ENCODE results near the gene KRTDAP.
A peak's percentile ranks its signal among the peaks of the same experiment; 100 is the strongest.

The KRTDAP gene

GRCh38 chr19:35512831-35513627 is 22.8 kb upstream of the KRTDAP start:
- no peak for DNase-seq

- no peak for DNase-seq
Measured at GRCh38 chr19:35511337-35511736, 21.1 kb upstream of the KRTDAP start.

DNA sequence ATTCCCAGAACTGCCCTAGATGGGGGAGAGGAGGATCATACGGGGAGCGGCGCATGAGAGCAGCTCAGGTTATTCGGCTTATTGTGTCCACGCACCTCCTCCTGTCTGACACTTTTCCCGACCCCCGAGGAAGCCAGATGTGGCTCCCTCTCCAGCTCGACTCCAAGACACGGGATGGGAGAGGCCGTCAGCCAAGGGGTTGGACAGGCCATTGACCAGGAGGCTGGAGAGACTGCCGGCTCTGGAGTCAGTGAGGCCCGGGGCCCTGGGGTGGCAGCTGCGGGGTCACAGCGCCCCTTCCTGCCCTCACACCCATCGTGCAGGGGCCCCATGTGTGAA is 20.3 kb upstream of the KRTDAP start:
- no peak for DNase-seq

- peak; percentile 98 for DNase-seq
Measured at GRCh38 chr19:35509861-35510625, 19.8 kb upstream of the KRTDAP start.

DNA sequence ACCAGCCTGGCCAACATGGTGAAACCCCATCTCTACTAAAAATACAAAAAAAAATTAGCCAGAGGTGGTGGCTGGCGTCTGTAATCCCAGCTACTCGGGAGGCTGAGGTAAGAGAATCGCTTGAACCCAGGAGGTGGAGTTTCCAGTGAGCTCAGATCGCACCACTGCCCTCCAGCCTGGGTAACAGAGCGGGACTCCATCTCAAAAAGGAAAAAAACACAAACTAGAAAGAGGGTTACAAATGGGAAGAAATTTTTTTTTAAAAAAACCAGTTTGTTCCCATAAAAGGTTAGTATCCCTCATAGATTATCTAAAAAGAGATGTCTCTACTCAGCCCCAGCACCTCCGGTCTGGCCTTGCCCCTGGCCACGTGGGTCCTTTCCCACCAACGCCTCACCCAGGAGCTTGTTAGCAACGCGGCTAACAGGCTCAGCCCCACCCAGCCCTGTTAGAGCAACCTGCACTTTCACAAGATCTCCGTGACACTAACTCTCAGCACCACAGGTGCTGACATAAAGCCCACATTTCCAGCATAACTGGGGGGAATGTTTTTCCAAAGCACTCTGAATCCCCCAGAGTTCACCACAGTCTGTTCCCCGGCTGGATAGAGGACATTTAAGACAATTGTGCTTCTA is 18.9 kb upstream of the KRTDAP start:
- peak; percentile 76 for DNase-seq

DNA sequence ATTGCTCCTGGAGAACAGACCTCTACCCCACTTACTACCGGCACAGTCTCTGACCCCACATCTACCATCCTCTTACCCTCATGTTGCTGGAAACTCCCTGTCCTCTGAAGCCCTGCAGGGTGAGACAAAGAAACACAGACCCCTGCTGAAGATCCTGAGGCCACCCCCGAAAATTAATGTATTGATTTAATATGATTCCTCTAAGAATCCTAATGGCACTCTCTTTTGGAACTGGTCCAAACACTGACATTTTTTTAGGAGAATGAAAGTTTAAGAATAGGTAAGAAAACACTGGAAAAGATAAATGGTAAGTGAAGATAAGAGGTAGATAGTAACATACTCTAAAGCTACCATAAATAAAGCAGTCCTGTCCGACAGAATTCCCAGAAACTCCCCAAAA is 17.9 kb upstream of the KRTDAP start:
- DNase-seq: no peak

- DNase-seq: no peak
Measured at GRCh38 chr19:35507561-35507960, 17.3 kb upstream of the KRTDAP start.

DNA sequence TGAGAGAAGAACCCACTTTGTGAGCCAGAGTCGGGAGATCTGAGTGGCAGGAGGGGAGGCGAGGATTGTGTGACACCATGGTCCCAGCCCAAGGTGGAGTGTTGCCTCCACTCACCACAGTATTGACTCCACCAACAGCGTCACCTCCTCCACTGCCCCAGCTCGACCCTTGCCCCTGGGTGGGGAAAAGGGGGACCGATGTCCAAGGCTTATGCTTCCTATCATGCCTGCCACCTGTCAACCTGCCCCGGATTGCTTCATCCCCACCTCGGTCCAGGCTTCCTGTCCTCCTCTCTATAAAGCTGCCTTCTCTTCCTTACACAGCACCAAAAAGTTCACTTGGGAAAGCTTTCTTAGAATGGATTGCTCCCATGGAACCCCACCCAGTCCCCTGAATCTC is 15.7 kb upstream of the KRTDAP start:
- DNase-seq: no peak

DNA sequence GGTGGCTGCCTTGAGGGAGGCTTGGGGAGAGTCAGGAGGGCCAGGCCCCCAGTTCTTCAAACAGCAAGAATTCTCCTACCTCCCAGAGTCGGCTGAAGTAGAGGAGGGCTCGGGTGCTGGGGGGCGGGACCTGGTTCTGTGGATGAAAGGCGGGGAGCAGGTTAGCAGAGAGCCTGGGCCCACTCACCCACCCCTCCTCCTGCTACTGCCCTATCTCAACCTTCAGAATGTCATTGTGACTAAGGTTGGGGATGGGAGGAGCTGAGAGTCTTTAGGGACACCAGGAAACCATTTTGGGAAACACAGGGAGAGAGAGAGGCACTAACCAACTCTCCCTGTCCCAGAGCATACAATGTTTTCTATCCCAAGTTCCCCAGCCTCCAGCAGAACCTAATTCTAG is 12.5 kb upstream of the KRTDAP start:
- no peak for DNase-seq

- DNase-seq: no peak
Measured at GRCh38 chr19:35501684-35502083, 11.4 kb upstream of the KRTDAP start.

DNA sequence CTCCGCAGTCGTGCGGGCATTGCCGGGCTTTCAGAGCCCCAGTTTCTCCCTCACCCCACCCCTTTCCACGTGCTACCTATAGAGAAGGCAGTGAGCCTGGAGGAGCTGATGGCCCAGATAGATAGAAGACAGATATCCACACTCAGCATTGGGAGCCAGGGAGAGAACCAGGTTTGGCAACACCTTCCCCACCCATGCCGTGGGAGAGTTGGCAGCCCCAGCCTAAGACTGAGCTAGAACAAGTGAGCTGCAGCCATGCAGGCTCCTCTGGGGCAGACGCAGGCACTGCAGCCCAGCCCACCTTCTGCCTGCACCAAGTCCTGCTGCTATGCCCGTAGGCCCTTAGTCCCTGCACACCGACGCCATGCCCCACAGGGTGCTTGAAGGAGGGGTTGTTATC is 10.3 kb upstream of the KRTDAP start:
- DNase-seq: no peak

- DNase-seq: no peak
Measured at GRCh38 chr19:35498984-35499527, 8.8 kb upstream of the KRTDAP start.

- DNase-seq: no peak
Measured at GRCh38 chr19:35498220-35498619, 8.0 kb upstream of the KRTDAP start.

DNA sequence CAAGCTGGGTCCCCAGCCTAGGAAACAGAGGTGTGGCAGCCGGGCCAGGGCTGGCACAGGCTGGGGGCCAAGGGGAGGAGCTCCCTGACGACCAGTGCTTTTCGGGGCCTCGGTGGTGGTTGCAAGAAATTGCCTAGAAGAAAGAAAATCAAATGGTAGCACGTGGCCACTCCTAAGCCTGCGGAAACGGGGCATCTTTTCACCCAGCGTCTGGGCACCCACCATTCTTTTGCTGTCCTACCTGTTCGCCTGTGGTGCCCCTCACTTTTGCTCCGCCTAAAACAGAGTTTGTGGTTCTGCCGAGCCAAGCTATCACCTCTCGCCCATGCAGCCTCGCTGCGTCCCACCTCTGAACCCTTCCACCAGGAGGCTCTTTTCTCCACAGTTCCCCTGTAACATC is 7.1 kb upstream of the KRTDAP start:
- peak; percentile 9 for DNase-seq

DNA sequence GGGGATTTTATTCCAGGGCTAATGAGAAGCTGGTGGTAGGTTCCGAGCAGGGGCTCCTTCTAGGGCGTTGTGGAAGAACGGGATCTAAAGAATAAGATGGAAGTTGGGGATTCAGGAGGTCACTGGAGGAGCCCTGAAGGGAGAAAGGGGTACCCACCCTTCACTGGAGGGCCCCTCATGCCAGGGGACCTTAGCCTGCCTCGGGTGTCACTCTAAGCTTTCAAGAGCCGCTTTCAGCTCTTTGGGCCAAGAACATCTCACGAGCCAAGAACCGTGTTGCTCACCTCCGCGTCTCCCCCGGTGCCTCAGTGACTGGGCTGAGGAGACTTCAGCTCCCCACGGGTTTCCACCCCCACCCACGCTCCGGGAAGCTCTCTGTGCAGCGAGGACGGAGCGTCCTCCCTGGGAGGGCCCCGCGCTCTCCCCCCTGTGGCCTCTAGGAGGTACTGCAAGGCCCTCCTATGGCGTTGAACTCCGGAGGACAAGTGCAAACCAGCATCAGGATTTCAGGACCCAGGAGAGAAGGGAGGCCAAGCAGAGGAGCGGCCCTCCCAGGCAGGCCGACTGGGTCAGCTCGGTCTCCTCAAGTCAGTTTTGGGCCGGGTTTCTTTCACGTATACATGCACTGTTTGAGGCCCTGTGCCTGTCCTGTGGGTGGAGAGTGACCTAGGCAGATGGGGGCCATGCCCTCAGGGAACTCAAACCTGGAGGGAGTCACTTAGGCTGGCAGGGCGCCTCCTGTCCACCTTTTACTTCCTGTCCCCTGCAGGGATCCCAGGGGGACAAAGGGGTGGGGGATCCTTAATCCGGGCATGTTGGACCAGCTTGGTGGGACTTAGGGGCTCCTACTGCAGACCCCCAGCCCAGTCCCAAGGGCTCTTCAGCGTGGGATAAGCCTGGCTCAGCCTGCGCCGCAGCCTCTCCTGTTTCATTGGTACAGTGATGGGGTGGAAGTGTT is 5.1 kb upstream of the KRTDAP start:
- peak; percentile 93 for DNase-seq

GRCh38 chr19:35493971-35494370 is 3.7 kb upstream of the KRTDAP start:
- DNase-seq: no peak

GRCh38 chr19:35491836-35492360 is 1.6 kb upstream of the KRTDAP start:
- no peak for DNase-seq

DNA sequence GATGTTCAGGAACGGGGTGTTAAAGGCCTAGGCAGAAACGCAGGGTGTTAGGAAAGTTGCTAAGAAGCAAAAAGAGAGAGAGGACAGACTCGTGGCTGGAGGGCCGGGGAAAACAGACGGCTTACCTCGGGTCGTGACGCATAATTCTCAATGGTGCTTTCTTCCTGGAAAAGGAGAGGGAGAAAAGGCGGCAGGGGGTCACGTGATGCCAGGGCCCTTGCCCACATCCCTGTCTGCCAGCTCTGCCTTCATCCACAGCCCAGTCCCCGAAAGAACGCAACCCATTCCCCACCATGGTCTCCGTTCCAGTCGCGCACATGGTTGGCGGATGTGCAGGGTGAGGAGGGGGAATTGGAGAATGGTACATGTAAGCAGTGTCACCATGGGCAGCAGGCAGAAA is 1.6 kb downstream of the KRTDAP start:
- DNase-seq: no peak

- no peak for DNase-seq
Measured at GRCh38 chr19:35487656-35488182, 2.5 kb downstream of the KRTDAP start.

DNA sequence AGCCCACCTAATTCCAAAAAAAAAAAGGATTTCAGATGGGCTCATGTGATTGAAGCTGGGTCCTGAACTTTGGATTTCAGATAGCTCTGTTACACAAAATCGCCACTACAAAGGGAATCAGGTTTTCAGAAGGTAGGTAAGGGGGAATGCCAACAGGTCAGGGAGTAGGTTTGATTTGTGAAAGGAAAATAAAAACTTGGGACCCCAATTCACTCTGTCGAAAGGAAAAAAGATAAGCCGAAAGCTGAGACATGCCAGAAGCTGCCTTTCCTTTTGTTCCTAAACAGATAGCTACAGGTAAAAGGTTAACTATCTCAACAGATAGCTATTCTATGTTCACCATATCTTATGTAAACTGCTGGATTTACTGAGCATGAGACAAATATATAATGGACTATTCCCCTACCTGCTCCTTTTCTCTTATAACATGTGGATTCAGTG is 4.0 kb downstream of the KRTDAP start:
- no peak for DNase-seq

- DNase-seq: no peak
Measured at GRCh38 chr19:35484252-35485036, 5.8 kb downstream of the KRTDAP start.
